Epidermal melanocyte (primary cell): Measurements from ENCODE around the gene GPATCH4.

Experiments used
- DNase-seq: peaks from one replicate; pipeline ENCODE4 v3.0.0; 2011; ENCODE audit warnings: low spot score; ENCODE audit not compliant: insufficient read length

Gene GPATCH4

DNA sequence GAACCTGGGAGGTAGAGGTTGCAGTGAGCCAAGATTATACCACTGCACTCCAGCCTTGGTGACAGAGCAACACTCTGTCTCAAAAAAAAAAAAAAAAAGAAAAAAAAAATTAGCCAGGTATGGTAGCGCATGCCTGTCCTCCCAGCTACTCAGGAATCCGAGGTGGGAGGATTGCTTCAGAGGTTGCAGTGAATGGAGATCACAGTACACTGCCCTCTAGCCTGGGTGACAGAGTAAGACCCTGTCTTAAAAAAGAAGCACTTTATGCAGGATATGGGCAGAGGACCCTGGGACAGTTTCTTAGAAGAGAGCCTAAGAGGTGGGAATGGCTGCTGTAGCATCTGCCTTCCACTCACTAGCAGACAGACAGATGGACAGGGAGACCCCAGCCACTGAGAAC lies 51.9 kb downstream of the GPATCH4 start:
- no peak for DNase-seq

DNA sequence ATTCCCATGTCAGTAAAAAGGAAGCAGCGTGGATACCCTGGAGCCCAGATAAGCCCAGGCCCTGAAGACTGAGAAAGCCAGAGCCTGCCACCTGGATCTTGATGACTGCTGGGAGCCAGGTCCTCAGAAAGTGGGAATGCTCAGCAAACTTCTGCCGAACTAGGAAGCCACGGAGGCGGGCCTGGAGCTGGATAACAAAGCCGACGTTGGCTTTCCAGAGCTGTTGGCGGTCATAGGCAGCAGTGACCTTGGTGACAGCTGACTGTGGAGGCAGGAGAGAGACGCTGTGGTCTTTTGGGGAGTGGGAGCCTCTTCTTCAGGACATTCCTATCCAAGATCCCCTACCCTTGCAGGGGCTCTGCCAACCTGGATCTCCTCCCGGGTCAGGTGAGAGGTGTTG lies 53.3 kb downstream of the GPATCH4 start:
- DNase-seq: no peak

DNA sequence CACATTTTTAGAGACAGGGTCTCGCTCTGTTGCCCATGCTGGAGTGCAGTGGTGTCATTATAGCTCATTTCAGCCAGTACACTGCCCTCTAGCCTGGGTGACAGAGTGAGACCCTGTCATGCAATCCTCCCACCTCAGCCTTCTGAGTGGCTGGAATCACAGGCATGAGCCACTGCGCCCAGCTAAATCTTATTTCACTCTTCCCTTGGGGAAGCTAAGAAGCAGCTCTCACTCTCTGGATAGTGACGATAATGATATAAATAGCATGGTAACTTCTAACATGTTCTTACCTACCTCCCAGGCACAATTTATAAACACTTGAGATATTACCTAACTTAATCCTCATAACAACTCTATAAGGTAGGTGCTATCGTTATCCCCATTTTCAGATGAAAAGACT lies 53.8 kb downstream of the GPATCH4 start:
- no peak for DNase-seq

DNA sequence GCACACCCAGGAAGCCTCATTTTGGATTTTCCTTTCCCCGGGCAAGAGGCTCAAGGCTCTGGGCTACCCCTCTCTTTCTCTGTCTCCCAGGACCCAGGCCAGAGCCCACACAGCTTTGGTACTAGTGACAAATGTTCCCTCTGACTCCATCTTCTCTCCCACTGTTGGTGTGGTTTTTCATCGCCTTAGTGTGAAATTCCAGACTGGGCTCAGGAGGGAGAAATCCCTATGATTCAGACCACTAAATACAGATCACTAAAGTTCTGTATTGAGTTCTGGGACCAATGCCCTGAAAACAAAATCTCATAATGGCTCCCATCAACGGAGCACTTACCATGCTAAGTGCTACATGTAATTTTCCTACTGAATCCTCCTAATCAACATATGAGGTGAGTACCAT lies 55.0 kb downstream of the GPATCH4 start:
- DNase-seq: no peak

DNA sequence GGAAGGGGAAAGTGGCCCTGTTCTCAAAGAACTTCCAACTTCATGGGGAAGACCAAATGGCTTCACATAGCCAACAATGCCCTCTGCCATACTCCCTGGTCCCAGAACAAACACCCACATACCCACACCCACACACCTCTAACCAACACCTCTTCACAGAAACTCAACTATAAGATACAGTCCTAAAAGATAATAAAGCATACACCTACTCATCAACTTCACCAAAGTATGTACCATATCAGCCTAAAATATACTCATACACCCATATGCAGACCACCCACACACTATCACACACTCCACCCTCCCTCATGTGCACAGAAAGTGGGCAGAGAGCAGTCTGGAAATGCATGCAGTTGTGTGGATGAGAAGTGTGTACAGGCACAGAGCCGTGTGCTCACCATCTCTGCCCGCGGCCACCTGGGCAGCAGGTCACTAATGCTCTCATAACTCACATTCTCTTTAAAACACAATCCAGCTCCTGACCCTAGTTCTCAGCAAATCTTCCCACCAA lies 56.6 kb downstream of the GPATCH4 start:
- DNase-seq: no peak
